Measurements from ENCODE around the gene ASXL2.
"Not testable (repeated sequence)": the region's sequence is repeated elsewhere in the genome, so short reads cannot be mapped to it uniquely, and the experiment has no call there.

ASXL2 gene

DNA sequence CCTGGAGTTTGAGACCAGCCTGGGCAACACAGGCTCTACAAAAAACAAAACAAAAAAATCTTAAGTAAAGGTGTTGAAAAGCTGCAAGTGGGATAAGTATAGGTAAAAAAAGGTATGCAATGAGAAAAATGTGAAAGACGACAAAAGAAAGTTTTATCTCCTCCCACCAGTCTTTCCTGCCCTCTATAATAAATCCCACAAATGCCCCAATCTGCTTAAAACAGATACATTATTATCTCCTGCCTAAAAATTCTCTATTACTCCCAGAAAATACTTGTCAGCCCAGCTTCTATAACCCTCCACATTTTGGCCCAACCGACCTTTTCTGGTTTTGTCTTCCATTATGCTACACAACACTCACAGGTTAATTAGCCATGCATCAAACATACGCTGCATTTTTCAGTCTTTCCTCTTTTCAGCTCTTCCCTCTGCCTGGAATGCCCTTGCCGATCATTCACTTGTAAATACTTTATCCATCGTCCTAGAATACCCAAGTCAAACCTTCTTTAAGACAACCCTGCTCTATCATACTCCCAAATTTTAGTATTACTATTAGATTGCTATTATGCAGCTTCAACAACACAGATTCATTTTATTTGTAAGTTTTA, 10.8 kb downstream of the ASXL2 start:
- CTCF ChIA-PET = interaction anchor here (0.8 to 2.6 kb wide), 3 partner anchors 13 to 123 kb away, joined by 3 to 11 read pairs (median 3); no protein-coding TSS in a partner anchor
- H3K27me3 Mint-ChIP-seq = no peaks in the 10 kb centered on the region
- no peak for DNase-seq
- H3K4me1 Mint-ChIP-seq = peaks cover 3% of the 10 kb centered on the region
- H3K4me3 Mint-ChIP-seq = no peak overlapping the region
- no peak overlapping the region for H3K27ac Mint-ChIP-seq
- peaks cover 17% of the 10 kb centered on the region for H3K36me3 Mint-ChIP-seq
- H3K9me3 Mint-ChIP-seq = no peaks in the 10 kb centered on the region

DNA sequence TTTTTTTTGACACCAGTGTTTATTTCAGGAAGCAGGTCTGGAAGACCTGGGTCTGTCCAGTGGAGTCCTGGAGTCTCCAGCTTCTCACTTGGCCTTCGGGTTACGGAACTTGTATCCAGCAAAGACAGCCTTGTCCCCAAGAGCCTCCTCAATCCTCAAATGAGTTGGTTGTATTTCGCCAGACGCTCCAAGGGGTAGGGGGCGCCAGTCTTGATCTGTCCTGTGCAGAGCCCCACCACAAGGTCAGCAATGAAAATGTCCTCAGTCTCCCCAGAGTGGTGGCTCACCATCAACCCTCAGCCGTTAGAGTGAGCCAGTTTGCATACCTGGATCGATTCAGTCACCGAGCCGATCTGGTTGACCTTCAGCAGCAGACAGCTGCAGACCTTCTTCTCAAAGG, 21.9 kb downstream of the ASXL2 start:
- no peaks in the 10 kb centered on the region for H3K9me3 Mint-ChIP-seq
- peaks cover 37% of the 10 kb centered on the region for H3K4me1 Mint-ChIP-seq
- CTCF ChIA-PET = interaction anchor here (1.5 to 5.8 kb wide), 2 partner anchors 10 to 94 kb away, joined by 4 to 37 read pairs; no protein-coding TSS in a partner anchor
- no peaks in the 10 kb centered on the region for H3K27me3 Mint-ChIP-seq
- no peak for DNase-seq
- no peak overlapping the region for H3K27ac Mint-ChIP-seq
- H3K4me3 Mint-ChIP-seq = no peak overlapping the region
- H3K36me3 Mint-ChIP-seq = peaks cover 12% of the 10 kb centered on the region

DNA sequence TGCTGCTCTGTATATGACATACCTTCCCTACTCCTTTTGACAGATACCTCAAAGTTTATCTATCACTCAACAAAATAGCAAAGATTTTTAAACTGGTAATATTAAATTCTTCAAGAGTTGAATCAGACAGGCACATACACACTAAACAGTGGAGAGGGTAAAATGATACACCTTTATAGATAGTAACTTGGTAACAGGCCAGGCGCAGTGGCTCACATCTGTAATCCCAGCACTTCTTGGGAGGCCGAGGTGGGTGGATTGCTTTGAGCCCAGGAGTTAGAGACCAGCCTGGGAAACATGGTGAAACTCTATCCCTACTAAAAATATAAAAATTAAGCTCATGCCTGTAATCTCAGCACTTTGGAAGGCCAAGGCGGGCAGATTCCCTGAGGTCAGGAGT, 23.2 kb downstream of the ASXL2 start:
- CTCF ChIA-PET = interaction anchor here (1.5 to 5.8 kb wide), 3 partner anchors 8 to 95 kb away, joined by 4 to 37 read pairs (median 5); no protein-coding TSS in a partner anchor
- no peak for DNase-seq
- Mint-ChIP-seq H3K4me3 (no peak overlapping the region), H3K27me3 (no peaks in the 10 kb centered on the region), H3K9me3 (no peaks in the 10 kb centered on the region), H3K4me1 (peaks cover 42% of the 10 kb centered on the region), H3K36me3 (peaks cover 14% of the 10 kb centered on the region), H3K27ac (no peak overlapping the region)

DNA sequence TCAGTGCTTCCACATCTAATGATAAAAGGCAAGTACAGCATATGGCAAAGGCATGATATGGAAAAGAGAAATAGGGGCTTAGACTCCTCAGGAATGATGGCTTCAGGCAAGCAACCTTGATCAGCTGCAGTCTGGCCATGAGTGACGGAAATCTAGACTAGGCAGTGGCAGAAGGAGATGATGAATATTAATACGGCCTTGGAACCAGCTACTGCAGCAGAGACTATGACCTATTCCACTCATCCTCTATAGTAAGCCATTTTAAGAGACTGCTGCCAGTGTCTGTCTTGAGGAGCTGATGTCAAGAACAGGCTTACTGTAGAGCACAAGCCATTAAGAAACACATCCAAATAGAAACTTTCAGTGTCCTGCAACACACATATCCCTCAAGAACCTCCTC, 23.7 kb downstream of the ASXL2 start:
- CTCF ChIA-PET = interaction anchor here (0.8 to 5.8 kb wide), 7 partner anchors 9 to 101 kb away, joined by 3 to 37 read pairs (median 3); no protein-coding TSS in a partner anchor
- H3K9me3 Mint-ChIP-seq = no peaks in the 10 kb centered on the region
- H3K4me3 Mint-ChIP-seq = no peak overlapping the region
- no peaks in the 10 kb centered on the region for H3K27me3 Mint-ChIP-seq
- peaks cover 14% of the 10 kb centered on the region for H3K36me3 Mint-ChIP-seq
- no peak for DNase-seq
- H3K4me1 Mint-ChIP-seq = peaks cover 42% of the 10 kb centered on the region
- H3K27ac Mint-ChIP-seq = no peak overlapping the region

DNA sequence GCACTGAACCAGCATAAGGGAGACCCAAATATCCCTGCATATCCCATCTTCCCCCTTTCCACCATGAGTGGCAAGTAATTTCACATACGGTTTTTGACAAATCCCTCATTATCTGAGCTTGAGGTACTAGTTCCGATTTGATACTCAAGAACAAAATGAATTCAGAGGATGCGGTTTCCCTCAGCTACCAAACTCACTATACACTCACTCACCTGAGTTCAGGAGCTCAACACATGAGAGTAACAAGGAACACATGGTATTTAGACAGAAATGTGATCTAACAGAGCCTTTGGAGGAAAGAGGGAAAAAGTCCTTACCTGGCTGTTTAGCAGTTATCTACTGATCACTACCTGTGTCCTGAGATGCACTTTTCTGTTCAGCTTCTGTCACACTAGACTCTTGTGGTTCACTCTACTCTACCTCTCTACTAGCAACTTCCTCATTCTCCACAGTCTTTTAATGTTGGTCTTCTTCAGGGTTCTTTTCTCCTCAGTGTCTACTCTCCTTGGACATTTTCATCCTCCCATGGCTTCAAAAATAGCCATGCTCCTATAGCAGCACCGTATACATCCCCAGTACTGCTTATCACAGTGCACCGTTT, 25.1 kb downstream of the ASXL2 start:
- no peak overlapping the region for H3K4me3 Mint-ChIP-seq
- H3K27ac Mint-ChIP-seq = no peak overlapping the region
- no peaks in the 10 kb centered on the region for H3K27me3 Mint-ChIP-seq
- no peaks in the 10 kb centered on the region for H3K9me3 Mint-ChIP-seq
- CTCF ChIA-PET = interaction anchor here (0.7 to 5.8 kb wide), 23 partner anchors 9 to 651 kb away, joined by 3 to 37 read pairs (median 6); partner anchors contain the start of genes ASXL2 and KIF3C
- DNase-seq = no peak
- H3K4me1 Mint-ChIP-seq = peaks cover 42% of the 10 kb centered on the region
- H3K36me3 Mint-ChIP-seq = peaks cover 11% of the 10 kb centered on the region

DNA sequence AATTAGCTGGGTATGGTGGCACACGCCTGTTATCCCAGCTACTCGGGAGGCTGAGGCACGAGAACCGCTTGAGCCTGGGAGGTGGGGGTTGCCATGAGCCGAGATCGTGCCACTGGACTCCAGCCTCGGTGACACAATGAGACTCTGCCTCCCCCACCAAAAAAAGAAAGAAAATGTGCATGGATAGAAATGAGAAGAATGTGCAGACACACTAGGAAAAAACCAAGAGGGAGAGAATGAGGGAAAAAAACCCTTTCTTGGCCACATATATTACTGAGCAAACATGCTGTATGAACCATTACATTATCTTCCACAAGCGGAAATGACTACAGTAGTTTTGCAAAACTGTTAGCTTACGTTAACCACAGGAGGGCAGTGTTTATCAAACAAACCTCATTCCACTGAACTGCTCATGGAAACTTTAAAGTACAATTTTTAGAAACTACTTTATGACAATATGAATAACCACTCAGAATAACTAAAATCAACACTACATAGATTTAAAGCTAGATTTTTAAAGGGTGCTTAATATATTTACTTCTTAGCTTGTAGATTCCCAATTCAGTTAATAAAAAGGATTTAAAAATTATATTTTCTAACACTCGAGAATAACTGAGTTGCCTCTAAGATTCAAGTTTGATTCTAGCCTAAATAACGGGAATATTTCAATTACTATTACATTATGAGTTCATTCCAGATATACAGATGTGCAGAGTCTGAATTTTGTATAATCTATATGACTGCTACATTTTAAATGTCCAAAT, 26.4 kb downstream of the ASXL2 start:
- Mint-ChIP-seq H3K27me3 (no peaks in the 10 kb centered on the region), H3K9me3 (no peaks in the 10 kb centered on the region), H3K27ac (peak overlapping the region; percentile 28), H3K4me1 (peaks cover 40% of the 10 kb centered on the region), H3K36me3 (peaks cover 14% of the 10 kb centered on the region), H3K4me3 (peak overlapping the region; percentile 32)
- DNase-seq = peak; percentile 29
- CTCF ChIA-PET = interaction anchor here (0.6 to 5.8 kb wide), 24 partner anchors 11 to 292 kb away, joined by 3 to 37 read pairs (median 6); partner anchors contain the start of genes ASXL2 and KIF3C

DNA sequence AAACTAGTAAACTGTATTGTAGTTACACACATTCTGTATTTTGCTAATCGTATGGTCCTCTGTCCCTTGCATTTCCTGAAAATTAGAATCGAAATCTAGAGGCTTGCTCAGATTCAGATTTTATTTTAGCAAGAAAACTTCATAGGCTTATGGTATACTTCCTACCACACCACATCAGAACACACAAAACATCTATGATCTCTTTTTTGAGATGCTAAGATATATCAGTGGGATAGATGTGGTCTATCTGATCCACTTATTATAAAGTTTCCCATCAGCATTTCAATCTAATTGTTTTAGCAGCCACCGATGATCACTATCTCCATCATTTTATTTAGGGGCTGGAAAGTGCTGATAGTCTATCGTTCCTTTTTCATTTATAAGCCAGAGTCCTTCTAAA, 27.9 kb downstream of the ASXL2 start:
- H3K27ac Mint-ChIP-seq = not testable (repeated sequence)
- CTCF ChIA-PET = interaction anchor here (2.0 to 5.8 kb wide), 4 partner anchors 28 to 243 kb away, joined by 6 to 37 read pairs (median 26); partner anchors contain the start of gene ASXL2

DNA sequence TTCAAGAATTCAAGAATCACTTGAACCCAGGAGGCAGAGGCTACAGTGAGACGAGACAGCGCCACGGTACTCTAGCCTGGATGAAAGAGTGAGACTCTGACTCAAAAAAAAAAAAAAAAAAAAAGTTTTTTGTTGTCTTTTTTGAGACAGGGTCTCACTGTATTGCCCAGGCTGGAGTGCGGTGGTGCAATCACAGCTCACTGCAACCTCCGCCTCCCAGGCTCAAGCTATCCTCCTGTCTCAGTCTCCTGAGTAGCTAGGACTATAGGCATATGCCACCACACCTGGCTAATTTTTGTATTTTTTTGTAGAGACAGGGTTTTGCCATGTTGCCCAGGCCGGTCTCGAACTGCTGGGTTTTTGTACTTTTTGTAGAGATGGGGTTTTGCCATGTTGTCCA, 28.9 kb downstream of the ASXL2 start:
- Mint-ChIP-seq H3K4me1 (peaks cover 36% of the 10 kb centered on the region), H3K36me3 (peaks cover 10% of the 10 kb centered on the region)
- H3K4me3 Mint-ChIP-seq, H3K27ac Mint-ChIP-seq, DNase-seq, CTCF ChIA-PET, H3K9me3 Mint-ChIP-seq, H3K27me3 Mint-ChIP-seq: not testable (repeated sequence)

More for the DNA sequence above, 27.9 kb downstream of the ASXL2 start:
- H3K4me3 Mint-ChIP-seq, H3K36me3 Mint-ChIP-seq, DNase-seq, H3K27me3 Mint-ChIP-seq, H3K9me3 Mint-ChIP-seq: not testable (repeated sequence)
- H3K4me1 Mint-ChIP-seq = peaks cover 40% of the 10 kb centered on the region

DNA sequence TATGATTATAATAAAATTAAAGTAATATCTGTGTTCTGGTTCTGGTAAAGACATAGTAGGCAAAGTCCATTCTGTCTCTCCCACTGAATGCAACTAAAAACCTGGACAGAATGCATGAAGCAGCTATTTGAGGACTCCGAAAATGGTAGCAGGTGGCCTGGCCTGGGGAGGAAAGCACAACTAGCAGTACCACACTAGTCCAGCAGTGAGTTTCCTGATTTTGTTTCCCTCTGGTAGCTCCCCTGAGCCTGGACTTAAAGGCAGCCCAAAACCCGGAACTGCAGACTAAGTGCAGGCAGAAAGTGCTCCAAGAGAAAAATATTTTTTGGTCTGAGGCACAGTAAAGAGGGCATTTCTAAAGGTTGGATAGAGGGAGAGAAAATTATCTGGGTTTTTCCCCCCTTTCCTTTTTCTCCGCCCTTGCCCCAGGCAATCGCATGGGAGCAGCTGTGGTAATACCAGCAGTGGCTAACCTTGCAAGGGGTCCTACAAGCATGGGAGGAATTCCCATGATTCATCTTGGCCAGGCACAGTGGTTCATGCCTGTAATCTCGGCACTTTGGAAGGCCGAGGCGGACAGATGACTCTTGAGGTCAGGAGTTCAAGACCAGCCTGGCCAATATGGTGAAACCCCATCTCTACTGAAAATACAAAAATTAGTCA, 32.3 kb downstream of the ASXL2 start:
- Mint-ChIP-seq H3K27me3 (no peaks in the 10 kb centered on the region), H3K4me1 (peaks cover 8% of the 10 kb centered on the region), H3K27ac (no peak overlapping the region), H3K9me3 (no peaks in the 10 kb centered on the region), H3K4me3 (no peak overlapping the region), H3K36me3 (peaks cover 14% of the 10 kb centered on the region)
- CTCF ChIA-PET = interaction anchor here (0.8 to 1.4 kb wide), 3 partner anchors 8 to 19 kb away, joined by 3 to 4 read pairs (median 3); no protein-coding TSS in a partner anchor
- no peak for DNase-seq

DNA sequence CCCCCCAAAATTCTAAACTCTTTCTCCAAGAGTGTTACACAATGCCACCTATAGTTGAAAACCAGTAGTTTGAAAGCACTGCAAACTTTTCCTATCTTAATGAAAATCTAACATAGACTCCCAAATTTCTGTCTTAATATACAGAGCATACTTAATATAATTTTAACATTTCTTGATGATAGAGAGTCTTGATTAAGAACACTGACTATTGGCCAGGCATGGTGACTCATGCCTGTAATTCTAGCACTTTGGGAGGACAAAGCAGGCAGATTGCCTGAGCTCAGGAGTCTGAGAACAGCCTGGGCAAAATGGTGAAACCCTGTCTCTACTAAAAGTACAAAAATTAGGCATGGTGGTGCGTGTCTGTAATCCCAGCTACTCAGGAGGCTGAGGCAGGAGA, 34.2 kb downstream of the ASXL2 start:
- Mint-ChIP-seq H3K27ac (no peak overlapping the region), H3K4me1 (peaks cover 3% of the 10 kb centered on the region), H3K4me3 (no peak overlapping the region), H3K9me3 (no peaks in the 10 kb centered on the region), H3K27me3 (no peaks in the 10 kb centered on the region), H3K36me3 (peaks cover 14% of the 10 kb centered on the region)
- CTCF ChIA-PET = no interaction called here
- no peak for DNase-seq

DNA sequence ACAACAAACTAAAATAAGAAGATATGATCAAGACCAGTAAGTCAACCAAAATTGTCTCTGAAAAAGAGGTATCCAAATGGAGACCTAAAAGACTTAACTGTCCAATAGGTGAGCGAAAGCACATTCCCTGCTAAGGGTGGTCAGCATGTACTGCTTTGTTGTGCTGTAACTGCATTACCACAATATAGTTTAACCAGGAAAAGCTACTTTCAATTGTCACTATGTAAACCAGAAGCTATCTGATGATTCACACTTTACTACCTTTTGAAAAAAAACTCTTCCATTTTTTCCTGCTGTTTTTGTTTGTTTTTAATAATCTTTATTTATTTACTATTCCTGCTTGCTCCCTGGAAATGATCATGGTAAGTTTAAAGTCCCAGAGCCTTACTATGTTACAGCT, 36.1 kb downstream of the ASXL2 start:
- H3K4me1 Mint-ChIP-seq = peaks cover 3% of the 10 kb centered on the region
- CTCF ChIA-PET = no interaction called here
- no peak for DNase-seq
- no peak overlapping the region for H3K4me3 Mint-ChIP-seq
- no peaks in the 10 kb centered on the region for H3K27me3 Mint-ChIP-seq
- no peak overlapping the region for H3K27ac Mint-ChIP-seq
- no peaks in the 10 kb centered on the region for H3K9me3 Mint-ChIP-seq
- H3K36me3 Mint-ChIP-seq = peaks cover 12% of the 10 kb centered on the region

DNA sequence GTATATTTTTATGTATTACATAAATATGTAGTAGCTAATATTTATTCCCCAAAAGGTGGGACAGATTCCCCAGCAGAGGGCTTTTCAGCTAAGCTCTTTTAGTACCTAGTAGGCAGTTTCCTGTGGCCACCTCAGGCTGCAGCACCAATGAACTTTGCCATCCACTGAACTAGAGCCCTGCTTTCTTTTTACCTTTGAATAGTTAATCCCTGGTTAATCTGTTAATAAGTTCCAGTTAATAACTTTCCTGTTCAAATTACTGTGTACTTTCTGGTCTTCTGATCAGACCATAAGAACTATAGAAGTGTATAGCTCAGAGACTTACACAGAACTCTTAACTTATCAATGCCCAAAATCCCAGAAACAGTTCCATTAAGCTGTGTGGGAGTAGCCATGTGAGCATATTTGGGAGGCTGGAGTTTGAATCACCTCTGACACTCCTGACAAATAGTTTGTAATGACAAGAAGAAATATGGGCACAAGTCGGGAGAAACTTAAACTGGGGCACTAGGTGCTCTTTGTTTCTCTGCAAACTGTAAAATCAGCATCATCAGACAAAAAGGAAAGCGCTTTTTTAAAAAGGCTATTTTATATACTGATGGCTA, 40.0 kb downstream of the ASXL2 start:
- CTCF ChIA-PET = interaction anchor here (0.7 to 1.2 kb wide), 4 partner anchors 8 to 137 kb away, joined by 3 to 4 read pairs (median 3); no protein-coding TSS in a partner anchor
- Mint-ChIP-seq H3K27me3 (no peaks in the 10 kb centered on the region), H3K36me3 (peaks cover 25% of the 10 kb centered on the region), H3K4me1 (peaks cover 6% of the 10 kb centered on the region), H3K4me3 (no peak overlapping the region), H3K9me3 (no peaks in the 10 kb centered on the region), H3K27ac (no peak overlapping the region)
- DNase-seq = no peak

DNA sequence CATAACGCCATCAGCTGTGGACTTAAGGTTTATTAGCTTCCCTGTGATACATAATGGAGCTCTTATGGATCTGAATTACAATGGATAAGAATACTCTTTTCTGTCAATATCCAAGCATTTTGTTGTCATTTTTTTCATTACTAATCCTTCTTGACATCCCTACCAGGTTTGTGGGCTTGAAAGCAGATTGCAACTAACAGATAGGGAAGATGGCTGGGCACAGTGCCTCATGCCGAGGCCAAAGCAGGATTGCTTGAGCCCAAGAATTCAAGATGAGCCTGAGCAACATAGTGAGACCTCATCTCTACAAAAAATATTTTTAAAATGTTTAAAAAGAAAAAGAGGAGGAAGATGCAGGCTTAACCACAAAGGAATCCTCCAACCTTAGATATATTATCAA, 42.4 kb downstream of the ASXL2 start:
- H3K4me3 Mint-ChIP-seq = no peak overlapping the region
- DNase-seq = no peak
- peaks cover 27% of the 10 kb centered on the region for H3K4me1 Mint-ChIP-seq
- no peak overlapping the region for H3K27ac Mint-ChIP-seq
- peaks cover 36% of the 10 kb centered on the region for H3K36me3 Mint-ChIP-seq
- peaks cover 4% of the 10 kb centered on the region for H3K9me3 Mint-ChIP-seq
- H3K27me3 Mint-ChIP-seq = no peaks in the 10 kb centered on the region
- CTCF ChIA-PET = interaction anchor here (1.0 to 1.1 kb wide), 2 partner anchors 10 to 98 kb away, joined by 3 to 4 read pairs; no protein-coding TSS in a partner anchor
